Nephron progenitor cell (in vitro differentiated cells): ENCODE results near the gene CCT2.

ENCODE experiments used
- DNase-seq: peaks from one replicate; pipeline ENCODE4 v3.0.0; 2021
- H3K27ac Mint-ChIP-seq: 2 replicates; pipeline ENCODE4 v1.8.0; 2021; ENCODE audit warnings: mild to moderate bottlenecking, moderate library complexity, mixed read lengths
- H3K27me3 Mint-ChIP-seq: 2 replicates; pipeline ENCODE4 v1.8.0; 2021; ENCODE audit warnings: mild to moderate bottlenecking, low read depth, mixed read lengths; ENCODE audit not compliant: poor library complexity
- H3K36me3 Mint-ChIP-seq: 2 replicates; pipeline ENCODE4 v1.8.0; 2021; ENCODE audit warnings: low read depth, mixed read lengths
- H3K4me1 Mint-ChIP-seq: 2 replicates; pipeline ENCODE4 v1.8.0; 2021; ENCODE audit warnings: mixed read lengths
- H3K4me3 Mint-ChIP-seq: 2 replicates; pipeline ENCODE4 v1.8.0; 2021; ENCODE audit warnings: mild to moderate bottlenecking, moderate library complexity, mixed read lengths
- H3K9me3 Mint-ChIP-seq: 2 replicates; pipeline ENCODE4 v1.8.0; 2021; ENCODE audit warnings: mild to moderate bottlenecking, moderate library complexity, mixed read lengths
- TF ChIP-seq, protein P1 (sequence below): fragments of 200-600 bp; sonication (generic); IDR thresholded peaks from 2 replicates; pipeline ENCODE4 v1.5.0; 2021; ENCODE audit warnings: antibody characterized with exemption

The CCT2 gene

GRCh38 chr12:69563166-69563762 is 22.0 kb upstream of the CCT2 start:
- Mint-ChIP-seq H3K36me3 (peaks cover 4% of the 10 kb centered on the region), H3K9me3 (no peaks in the 10 kb centered on the region), H3K4me3 (no peak overlapping the region), H3K4me1 (no peaks in the 10 kb centered on the region), H3K27ac (no peak overlapping the region), H3K27me3 (no peaks in the 10 kb centered on the region)
- TF ChIP-seq, protein P1, sequence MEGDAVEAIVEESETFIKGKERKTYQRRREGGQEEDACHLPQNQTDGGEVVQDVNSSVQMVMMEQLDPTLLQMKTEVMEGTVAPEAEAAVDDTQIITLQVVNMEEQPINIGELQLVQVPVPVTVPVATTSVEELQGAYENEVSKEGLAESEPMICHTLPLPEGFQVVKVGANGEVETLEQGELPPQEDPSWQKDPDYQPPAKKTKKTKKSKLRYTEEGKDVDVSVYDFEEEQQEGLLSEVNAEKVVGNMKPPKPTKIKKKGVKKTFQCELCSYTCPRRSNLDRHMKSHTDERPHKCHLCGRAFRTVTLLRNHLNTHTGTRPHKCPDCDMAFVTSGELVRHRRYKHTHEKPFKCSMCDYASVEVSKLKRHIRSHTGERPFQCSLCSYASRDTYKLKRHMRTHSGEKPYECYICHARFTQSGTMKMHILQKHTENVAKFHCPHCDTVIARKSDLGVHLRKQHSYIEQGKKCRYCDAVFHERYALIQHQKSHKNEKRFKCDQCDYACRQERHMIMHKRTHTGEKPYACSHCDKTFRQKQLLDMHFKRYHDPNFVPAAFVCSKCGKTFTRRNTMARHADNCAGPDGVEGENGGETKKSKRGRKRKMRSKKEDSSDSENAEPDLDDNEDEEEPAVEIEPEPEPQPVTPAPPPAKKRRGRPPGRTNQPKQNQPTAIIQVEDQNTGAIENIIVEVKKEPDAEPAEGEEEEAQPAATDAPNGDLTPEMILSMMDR, result no peak
- DNase-seq, result no peak

DNA sequence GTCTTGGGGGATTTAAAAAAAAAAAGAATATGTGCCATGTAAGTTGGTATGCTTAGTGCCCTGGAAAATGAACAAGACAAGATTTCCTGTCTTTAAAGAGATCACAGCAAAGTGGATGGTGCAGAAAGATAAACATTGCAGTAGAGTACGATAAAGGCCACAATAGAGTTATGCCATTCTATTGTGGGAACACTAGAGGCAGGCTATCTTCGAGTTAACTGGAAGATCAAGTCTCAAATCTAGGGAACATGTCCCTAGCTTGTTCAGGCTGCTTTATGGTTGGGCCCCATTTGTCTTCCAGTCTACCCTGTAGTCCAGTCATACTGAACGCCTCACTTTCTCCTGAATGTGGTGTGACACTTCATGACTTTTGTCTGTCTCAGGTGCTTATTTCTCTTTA is 18.7 kb upstream of the CCT2 start:
- Mint-ChIP-seq H3K4me1 (no peaks in the 10 kb centered on the region), H3K27me3 (no peaks in the 10 kb centered on the region), H3K9me3 (no peaks in the 10 kb centered on the region), H3K27ac (peak overlapping the region; percentile 1), H3K36me3 (peaks cover 17% of the 10 kb centered on the region), H3K4me3 (no peak overlapping the region)
- TF ChIP-seq, protein P1, result peak; percentile 10
- DNase-seq, result no peak

DNA sequence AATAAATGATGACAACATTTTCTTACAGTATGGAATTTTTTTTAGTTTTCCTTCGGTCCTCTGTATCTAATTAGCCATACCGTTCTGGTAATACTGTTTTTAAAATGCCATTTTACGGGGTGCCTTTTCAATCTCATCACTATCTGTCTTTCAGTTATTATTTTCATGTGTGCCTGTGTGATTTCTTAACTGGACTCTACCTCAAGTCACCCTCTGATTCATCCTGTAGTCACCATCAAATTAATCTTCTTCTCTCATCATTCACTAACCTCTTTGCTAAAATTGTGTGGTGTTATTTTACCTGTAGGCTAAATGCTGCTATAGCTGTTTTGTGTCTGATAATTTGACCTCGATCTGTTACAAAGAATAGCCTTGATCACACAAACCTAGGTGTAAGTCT is 16.0 kb upstream of the CCT2 start:
- Mint-ChIP-seq H3K4me3 (no peak overlapping the region), H3K9me3 (no peaks in the 10 kb centered on the region), H3K4me1 (no peaks in the 10 kb centered on the region), H3K27ac (peak overlapping the region; percentile 73), H3K27me3 (no peaks in the 10 kb centered on the region), H3K36me3 (peaks cover 32% of the 10 kb centered on the region)
- DNase-seq, result no peak
- TF ChIP-seq, protein P1, result no peak

- H3K27ac Mint-ChIP-seq, result peak overlapping the region; percentile 49
- H3K4me1 Mint-ChIP-seq, result no peaks in the 10 kb centered on the region
- H3K4me3 Mint-ChIP-seq, result no peak overlapping the region
- TF ChIP-seq, protein P1, result no peak
- no peaks in the 10 kb centered on the region for H3K9me3 Mint-ChIP-seq
- H3K27me3 Mint-ChIP-seq, result no peaks in the 10 kb centered on the region
- no peak for DNase-seq
- peaks cover 39% of the 10 kb centered on the region for H3K36me3 Mint-ChIP-seq
Observed at GRCh38 chr12:69570000-69570516, 15.2 kb upstream of the CCT2 start.

DNA sequence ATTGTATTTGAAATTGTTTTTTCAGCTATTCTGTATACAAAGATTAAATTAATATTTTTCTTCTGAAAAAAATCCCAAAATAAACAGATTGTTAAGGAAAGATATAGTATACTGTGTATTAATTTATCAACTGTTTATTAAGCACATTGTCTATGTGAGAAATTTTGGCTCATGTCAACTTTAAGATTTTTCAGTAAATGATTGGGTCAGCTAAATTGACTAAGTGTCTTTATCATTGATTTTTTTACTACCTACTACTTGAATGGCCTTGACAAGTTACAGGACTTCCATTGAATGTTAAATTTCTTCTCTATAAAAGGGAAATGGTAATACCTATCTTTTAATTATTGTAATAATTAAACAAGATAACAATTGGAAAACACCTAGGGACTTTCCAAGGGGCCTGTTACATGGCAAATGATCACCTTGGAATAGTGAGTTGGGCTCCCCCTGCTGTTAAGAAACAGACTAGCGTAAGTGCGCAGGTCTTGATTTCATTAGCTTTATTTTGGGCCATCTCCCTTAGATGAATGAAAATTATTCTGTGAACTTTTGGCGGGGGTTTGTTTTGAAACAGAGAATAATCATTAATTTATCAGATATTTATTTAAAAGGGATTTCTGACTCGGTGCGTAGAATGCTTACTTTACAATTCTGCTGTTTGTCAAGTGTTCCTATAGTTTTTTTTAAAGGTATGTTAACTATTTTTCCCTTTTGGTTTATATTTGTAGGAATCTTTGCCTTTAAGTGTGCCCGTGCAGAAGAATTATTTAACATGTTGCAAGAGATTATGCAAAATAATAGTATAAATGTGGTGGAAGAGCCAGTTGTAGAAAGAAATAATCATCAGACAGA is 14.5 kb upstream of the CCT2 start:
- Mint-ChIP-seq H3K27ac (no peak overlapping the region), H3K4me3 (no peak overlapping the region), H3K4me1 (no peaks in the 10 kb centered on the region), H3K9me3 (no peaks in the 10 kb centered on the region), H3K36me3 (peaks cover 39% of the 10 kb centered on the region), H3K27me3 (no peaks in the 10 kb centered on the region)
- TF ChIP-seq, protein P1, result peak; percentile 83
- DNase-seq, result peak; percentile 52
